ENCODE data around the gene RDH14. TPM values are rescaled to one million over a fixed set of nuclear protein-coding genes. Genes with fewer than 3 reads are reported as not detected.

RDH14 gene
- total and polyA plus RNA-seq, 10 of the 15 experiments (the other 5 are each of a cell fraction or from before 2014, with no cell fraction given) = 15.5 to 33.4 (median 22.8) TPM

- TF ChIP-seq RCOR1 (conservative IDR thresholded peaks at IDR 0.05; ENCODE audit: low read depth, low read length) (no peak), MEF2A (IDR thresholded peaks at IDR 0.05; ENCODE audit: insufficient read depth, low read depth, low read length) (no peak), SIN3A (IDR thresholded peaks at IDR 0.05; ENCODE audit: low read depth, low read length) (no peak)
Observed at GRCh38 chr2:18558458-18558857, 2.0 kb downstream of the RDH14 start (continued).

GRCh38 chr2:18557121-18557520 lies 3.3 kb downstream of the RDH14 start:
- Histone ChIP-seq H4K20me1 (ENCODE audit: control insufficient read depth, insufficient read depth) (no peaks in the 10 kb centered on the region), H3K27me3 (replicated peaks in 1 of 2; ENCODE audit: control insufficient read depth in 2 of 2, insufficient read depth in 2 of 2, low read length in 1 of 2) (no peaks in the 10 kb centered on the region), H3K36me3 (ENCODE audit: control insufficient read depth in 2 of 2, insufficient read depth in 2 of 2, low read length in 1 of 2) (peaks cover 0 to 5% of the 10 kb centered on the region in 2 experiments; a peak in 1 of 4 replicates), H3K27ac (ENCODE audit: control insufficient read depth, insufficient read depth) (no peak overlapping the region), H3K79me2 (ENCODE audit: control insufficient read depth, insufficient read depth, low read length) (peaks cover 16% of the 10 kb centered on the region), H3K9me3 (replicated peaks; ENCODE audit: control insufficient read depth, insufficient read depth, low read length) (no peaks in the 10 kb centered on the region), H2AFZ (ENCODE audit: control insufficient read depth, low read depth, low read length) (no peak overlapping the region), H3K4me3 (no peak overlapping the region), H3K9ac (ENCODE audit: control insufficient read depth, insufficient read depth, low read length) (no peak overlapping the region), H3K4me2 (ENCODE audit: control insufficient read depth, insufficient read depth) (no peak overlapping the region), H3K4me1 (ENCODE audit: control insufficient read depth, insufficient read depth, low read length) (no peaks in the 10 kb centered on the region)
- FAIRE-seq (no peak), DNase-seq (ENCODE audit: low read depth, low spot score) (no peak), ATAC-seq (no peak)
- SMC1A ChIA-PET (ENCODE audit: uncharacterized antibody, unreplicated experiment) = no interaction called here
- RAD21 ChIA-PET (ENCODE audit: unreplicated experiment) = no interaction called here
- CTCF ChIA-PET = no interaction called here
- POLR2A ChIA-PET = no interaction called here
- intact Hi-C loops (cut with micrococcal nuclease; ENCODE audit: unreplicated experiment) = no loop called here
- in situ Hi-C loops (cut with MboI) = no loop called here
- BruUV-seq (replicated peaks) = no TSS peak
- no peak for TF ChIP-seq WRNIP1 (IDR thresholded peaks at IDR 0.05; ENCODE audit: borderline replicate concordance, low read depth, low read length)
- 60% methylated on average over 2 of the region's 2 CpGs for WGBS (ENCODE audit: insufficient coverage, insufficient replicate concordance, low lambda C conversion rate, missing lambda C conversion rate)

GRCh38 chr2:18552351-18553077 lies 7.9 kb downstream of the RDH14 start:
- intact Hi-C loops (cut with micrococcal nuclease; ENCODE audit: unreplicated experiment) = no loop called here
- peaks cover 0 to 5% of the 10 kb centered on the region in 2 experiments; a peak in 1 of 4 replicates for H3K36me3 ChIP-seq (ENCODE audit: control insufficient read depth in 2 of 2, insufficient read depth in 2 of 2, low read length in 1 of 2)
- TF ChIP-seq TAF1 (IDR thresholded peaks at IDR 0.05; ENCODE audit: borderline replicate concordance, low read depth, low read length) (no peak), SPI1 (IDR thresholded peaks at IDR 0.05; ENCODE audit: borderline replicate concordance, insufficient read depth, low read depth, low read length) (no peak), MXI1 (IDR thresholded peaks at IDR 0.05; ENCODE audit: low read depth, low read length) (no peak), NKRF (conservative IDR thresholded peaks at IDR 0.05) (no peak), IRF4 (IDR thresholded peaks at IDR 0.05; ENCODE audit: low read depth, low read length) (no peak)

More at GRCh38 chr2:18552351-18553077, 7.9 kb downstream of the RDH14 start:
- ChIA-PET SMC1A (ENCODE audit: uncharacterized antibody, unreplicated experiment) (interaction anchor here (1.0 to 1.7 kb wide), 3 partner anchors 11 to 792 kb away, joined by 3 to 4 read pairs (median 4); no protein-coding TSS in a partner anchor), CTCF (interaction anchor here (0.5 to 0.8 kb wide), 4 partner anchors 8 to 390 kb away, joined by 3 read pairs; no protein-coding TSS in a partner anchor), POLR2A (no interaction called here), RAD21 (ENCODE audit: unreplicated experiment) (no interaction called here)
- H3K9me3 ChIP-seq (replicated peaks; ENCODE audit: control insufficient read depth, insufficient read depth, low read length) = no peaks in the 10 kb centered on the region
- H3K27ac ChIP-seq (ENCODE audit: control insufficient read depth, insufficient read depth) = no peak overlapping the region
- 96% methylated on average over 3 of the region's 3 CpGs for WGBS (ENCODE audit: insufficient coverage, insufficient replicate concordance, low lambda C conversion rate, missing lambda C conversion rate)
- no peaks in the 10 kb centered on the region for H4K20me1 ChIP-seq (ENCODE audit: control insufficient read depth, insufficient read depth)
- ATAC-seq (no peak), DNase-seq (ENCODE audit: low read depth, low spot score) (no peak), FAIRE-seq (no peak)
- H3K4me2 ChIP-seq (ENCODE audit: control insufficient read depth, insufficient read depth) = no peak overlapping the region
- no TSS peak for BruUV-seq (replicated peaks)
- no peaks in the 10 kb centered on the region for H3K27me3 ChIP-seq (replicated peaks in 1 of 2; ENCODE audit: control insufficient read depth in 2 of 2, insufficient read depth in 2 of 2, low read length in 1 of 2)
- H3K79me2 ChIP-seq (ENCODE audit: control insufficient read depth, insufficient read depth, low read length) = no peaks in the 10 kb centered on the region
- in situ Hi-C loops (cut with MboI) = no loop called here
- no peak overlapping the region for H3K4me3 ChIP-seq
- no peak overlapping the region for H2AFZ ChIP-seq (ENCODE audit: control insufficient read depth, low read depth, low read length)
- no peak overlapping the region for H3K9ac ChIP-seq (ENCODE audit: control insufficient read depth, insufficient read depth, low read length)
- H3K4me1 ChIP-seq (ENCODE audit: control insufficient read depth, insufficient read depth, low read length) = no peaks in the 10 kb centered on the region
